Inferior parietal cortex (tissue), 1 donor: ENCODE data around the gene UBE2J2.

Experiments used
- DNase-seq: peaks from one replicate; pipeline ENCODE4 v3.0.0-alpha.2; 2016; ENCODE audit errors: extremely low spot score

UBE2J2 gene

GRCh38 chr1:1280782-1281481 lies 7.3 kb upstream of the UBE2J2 start:
- DNase-seq = no peak

GRCh38 chr1:1279028-1279427 lies 5.4 kb upstream of the UBE2J2 start:
- DNase-seq = no peak

GRCh38 chr1:1278620-1279019 lies 5.0 kb upstream of the UBE2J2 start:
- no peak for DNase-seq

- DNase-seq = no peak
Measured at GRCh38 chr1:1275836-1276235, 2.2 kb upstream of the UBE2J2 start.

- no peak for DNase-seq
Measured at GRCh38 chr1:1274931-1275431, 1.3 kb upstream of the UBE2J2 start.

DNA sequence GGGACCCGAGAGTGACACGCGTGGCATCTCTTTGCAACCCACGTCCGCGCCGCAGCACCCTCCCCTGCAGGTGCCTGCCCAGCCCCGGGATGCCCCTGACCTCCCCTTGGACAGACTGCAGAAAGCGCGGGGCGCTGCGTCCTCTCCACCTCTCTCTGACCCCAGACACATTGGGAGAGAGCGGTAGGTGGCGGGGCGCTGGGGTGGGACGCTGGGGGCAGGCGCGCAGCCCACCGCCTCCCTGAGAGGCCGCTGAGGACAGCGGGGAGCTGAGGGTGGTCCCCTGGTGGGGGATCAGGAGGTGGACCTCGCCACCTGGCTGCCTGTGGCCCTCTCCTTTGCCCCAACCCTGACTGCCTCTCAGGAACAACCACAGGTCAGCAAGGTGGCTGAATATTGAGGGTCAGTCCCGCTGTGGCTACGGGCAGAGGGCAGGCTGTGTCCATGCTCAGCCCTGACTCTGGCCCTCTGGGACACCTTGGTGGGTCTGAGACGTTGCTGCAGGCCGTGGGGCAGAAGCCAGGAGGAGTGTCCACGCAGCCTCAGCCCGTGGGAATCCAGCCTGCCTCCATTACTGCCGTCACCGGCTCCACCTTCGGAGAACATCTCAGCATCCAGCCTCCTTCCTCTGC lies 761 bp upstream of the UBE2J2 start:
- no peak for DNase-seq

DNA sequence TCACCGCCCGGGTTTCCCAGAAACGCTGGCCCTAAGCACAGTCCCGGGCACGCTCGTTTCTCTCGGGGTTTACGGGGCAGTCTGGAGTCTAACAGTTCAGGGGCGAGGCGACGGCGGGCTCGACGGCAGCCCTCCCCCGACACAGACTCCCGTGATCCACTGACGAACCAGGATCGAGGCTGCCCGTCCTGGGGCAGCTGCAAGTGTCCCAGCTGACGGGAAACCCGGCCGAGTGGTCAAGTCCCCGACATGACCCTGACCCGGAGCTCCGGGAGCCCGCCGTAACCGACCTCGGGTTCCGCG lies 494 bp downstream of the UBE2J2 start:
- no peak for DNase-seq

GRCh38 chr1:1272341-1273208 lies 1.1 kb downstream of the UBE2J2 start:
- no peak for DNase-seq

DNA sequence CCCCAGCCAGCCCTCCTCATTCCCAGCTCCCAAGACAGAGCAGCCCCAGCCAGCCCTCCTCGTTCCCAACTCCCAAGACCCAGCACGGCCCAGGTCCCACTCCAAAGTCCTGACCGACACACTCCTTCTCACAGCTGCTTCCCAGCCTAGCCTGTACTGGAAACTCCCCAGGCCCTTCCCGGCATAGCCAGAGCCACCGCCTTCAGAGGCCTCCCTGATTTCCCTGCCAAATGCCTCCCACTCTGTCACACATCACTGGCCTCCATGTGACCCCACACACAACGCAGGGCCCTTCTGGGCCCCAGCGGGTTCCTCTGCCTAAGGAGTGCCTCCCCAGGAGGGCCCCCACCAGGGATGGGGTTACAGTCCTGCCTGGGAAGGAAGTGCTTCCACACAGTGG lies 2.8 kb downstream of the UBE2J2 start:
- no peak for DNase-seq

GRCh38 chr1:1268284-1268682 lies 5.4 kb downstream of the UBE2J2 start:
- DNase-seq = no peak

GRCh38 chr1:1267488-1268283 lies 6.0 kb downstream of the UBE2J2 start:
- no peak for DNase-seq

DNA sequence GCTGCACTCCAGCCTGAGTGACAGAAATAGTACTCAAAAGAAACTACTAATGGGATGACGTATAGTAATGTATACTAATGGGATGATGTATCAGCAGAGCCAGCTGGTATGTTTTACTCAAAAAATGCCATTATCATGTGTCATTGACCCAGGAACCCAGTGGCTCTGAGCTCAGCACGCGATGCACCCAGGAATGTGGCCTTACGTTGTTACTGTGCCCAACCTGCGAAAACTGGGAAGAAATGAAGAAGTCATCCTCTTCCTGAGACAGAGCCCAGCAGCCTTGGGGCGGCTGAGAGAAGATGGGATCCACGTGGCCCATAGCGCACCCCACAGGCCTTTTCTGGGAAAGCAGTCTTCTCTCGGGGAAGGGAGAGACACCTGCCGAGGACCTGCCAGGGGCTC lies 8.8 kb downstream of the UBE2J2 start:
- DNase-seq = no peak

GRCh38 chr1:1264026-1264425 lies 9.6 kb downstream of the UBE2J2 start:
- DNase-seq = no peak

DNA sequence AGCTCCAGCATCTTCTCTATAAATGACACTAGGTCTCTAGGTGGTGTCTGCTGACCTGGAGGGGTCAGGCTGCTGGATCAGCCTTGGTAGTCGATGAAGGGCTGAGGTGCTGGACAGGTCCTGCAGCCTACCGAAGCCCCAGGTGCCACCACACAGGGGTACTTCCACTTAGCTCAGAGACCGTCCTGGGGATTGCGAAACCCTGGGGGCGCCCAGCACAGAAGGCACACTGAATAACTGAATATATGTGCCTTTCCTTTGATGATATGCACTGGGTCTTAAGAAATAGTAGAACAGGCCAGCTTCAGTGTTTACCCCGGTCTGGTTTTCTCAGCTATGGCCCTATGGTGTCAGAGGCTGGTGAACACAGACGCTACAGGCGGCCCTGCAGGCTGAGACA lies 10.9 kb downstream of the UBE2J2 start:
- DNase-seq = no peak

DNA sequence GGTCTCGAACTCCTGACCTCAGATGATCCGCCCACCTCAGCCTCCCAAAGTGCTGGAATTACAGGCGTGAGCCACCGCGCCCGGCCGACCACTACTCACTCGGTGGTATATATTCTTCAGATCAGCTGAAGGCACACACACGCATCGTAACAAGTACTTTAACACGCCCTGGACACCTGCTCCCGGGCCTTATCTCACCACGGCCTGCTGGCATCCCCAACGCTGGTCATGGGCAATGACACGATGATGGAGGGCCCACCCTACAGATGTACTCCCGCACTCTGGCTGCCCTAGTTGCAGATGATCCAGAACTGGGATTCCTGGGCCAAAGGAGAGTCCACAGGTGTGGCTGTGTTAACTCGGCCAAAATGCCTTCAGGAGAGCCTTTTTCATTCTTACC lies 11.6 kb downstream of the UBE2J2 start:
- DNase-seq = no peak

DNA sequence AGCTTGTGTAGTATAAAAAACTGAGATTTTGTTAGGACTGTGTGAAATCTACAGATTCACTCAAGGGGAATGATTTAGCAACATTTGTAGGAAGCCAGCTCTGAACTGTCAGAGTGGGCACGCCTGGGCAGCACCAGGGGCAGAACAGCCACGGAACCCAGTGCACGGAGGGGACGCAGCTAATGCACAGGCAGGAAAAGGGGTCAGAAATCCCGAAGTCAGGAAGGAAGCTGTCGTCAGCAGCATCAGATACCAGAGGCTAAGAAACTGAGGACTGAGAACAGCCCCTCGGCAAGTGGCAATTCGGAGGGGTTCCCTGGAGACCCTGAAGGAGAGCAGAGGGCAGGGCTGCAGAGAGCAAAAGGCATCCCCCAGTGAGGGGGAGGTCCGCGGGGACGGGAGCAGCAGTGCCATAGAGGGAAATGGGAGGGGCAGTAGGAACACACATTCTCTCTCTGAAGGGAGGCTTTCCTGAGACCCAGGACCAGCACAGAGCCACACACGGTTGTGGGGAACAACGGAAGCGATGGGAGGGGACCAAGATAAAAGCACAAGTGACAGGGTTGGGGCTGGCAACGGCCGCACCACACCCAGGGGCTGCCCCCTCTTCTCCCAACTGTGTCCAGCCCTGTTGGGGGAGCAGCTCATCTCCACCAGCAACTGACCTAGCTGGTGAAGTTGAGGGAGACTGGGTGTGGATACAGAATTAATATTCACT lies 12.7 kb downstream of the UBE2J2 start:
- no peak for DNase-seq

DNA sequence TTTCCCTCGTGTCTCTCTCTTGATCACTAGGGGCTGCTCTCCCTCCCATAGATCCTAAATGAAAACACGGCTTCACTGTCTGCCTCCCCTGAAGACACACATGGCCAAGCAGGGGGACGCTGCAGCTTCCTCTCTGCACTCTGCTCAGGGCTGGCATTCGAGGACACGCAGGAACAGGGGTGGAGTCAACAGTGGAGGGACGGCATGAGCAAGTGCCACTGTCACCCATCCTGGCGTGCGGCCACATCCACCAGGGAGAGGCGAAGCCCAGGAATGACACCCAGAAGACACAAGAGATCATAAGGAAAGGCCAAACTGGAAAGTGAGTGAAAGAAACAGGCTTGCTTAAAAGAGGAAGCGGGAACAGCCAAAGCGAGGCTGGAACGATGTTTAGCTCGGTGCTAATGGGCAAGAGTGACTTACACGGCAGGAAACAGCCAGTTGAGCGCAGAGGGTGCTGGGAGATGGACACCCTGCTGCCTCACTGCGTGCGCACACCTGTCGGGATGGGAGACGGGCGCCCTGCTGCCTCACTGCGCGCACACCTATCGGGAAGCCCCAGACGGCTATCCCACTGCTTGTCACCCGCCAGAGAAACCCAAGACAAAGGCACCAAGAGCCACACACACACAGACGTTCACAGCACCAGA lies 13.6 kb downstream of the UBE2J2 start:
- no peak for DNase-seq

DNA sequence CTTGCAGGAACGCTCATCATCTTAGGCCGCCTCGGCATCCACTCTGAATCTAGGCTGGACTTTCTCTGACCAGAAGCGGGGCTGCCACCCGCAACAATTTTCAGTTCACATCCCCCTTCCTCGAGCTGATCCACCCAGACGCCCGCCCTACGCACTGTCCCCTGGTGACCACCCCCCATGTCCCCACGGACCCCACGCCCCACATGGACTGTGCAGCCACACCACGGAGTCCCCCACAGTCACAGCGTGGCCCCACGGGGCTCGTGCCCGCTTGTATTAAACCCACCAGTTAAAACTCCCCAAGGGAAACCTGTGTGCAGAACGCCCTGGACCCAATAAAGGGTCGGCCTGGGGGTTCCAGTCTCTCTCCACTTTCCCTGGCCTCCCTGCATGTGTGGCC lies 14.1 kb downstream of the UBE2J2 start:
- DNase-seq = no peak

GRCh38 chr1:1259119-1259488 lies 14.6 kb downstream of the UBE2J2 start:
- DNase-seq = no peak

GRCh38 chr1:1256956-1257871 lies 16.4 kb downstream of the UBE2J2 start:
- no peak for DNase-seq
